PFSK-1 (cell line): ENCODE measurements around the gene SLC30A1.

ENCODE experiments used
- FOXP2 ChIP-seq: optimal IDR thresholded peaks from 2 replicates; pipeline ENCODE3; 2011; ENCODE audit warnings: borderline replicate concordance, control low read depth, inconsistent platforms; ENCODE audit not compliant: insufficient read depth; ENCODE audit errors: extremely low read length, extremely low read depth
- POLR2AphosphoS5 ChIP-seq: IDR thresholded peaks from 2 replicates; pipeline ENCODE4 v1.6.1; 2012; ENCODE audit warnings: low read depth, mild to moderate bottlenecking, control low read depth, low read length, moderate library complexity
- SIN3A ChIP-seq: IDR thresholded peaks from 2 replicates; pipeline ENCODE4 v1.6.1; 2012; ENCODE audit warnings: mild to moderate bottlenecking, low read length, moderate library complexity, borderline replicate concordance; ENCODE audit not compliant: insufficient read depth
- TAF1 ChIP-seq: IDR thresholded peaks from 2 replicates; pipeline ENCODE4 v1.6.1; 2012; ENCODE audit warnings: low read length, control low read depth, borderline replicate concordance; ENCODE audit not compliant: insufficient read depth
- TF ChIP-seq, protein P1 (sequence below), 2 experiments: IDR thresholded peaks; 2 replicates each; pipeline versions ENCODE4 v1.6.1 to v1.8.0; 2011 to 2012; ENCODE audit warnings: low read depth in 2 of 2, low read length in 2 of 2, control low read depth in 1 of 2, inconsistent platforms in 1 of 2, mild to moderate bottlenecking in 1 of 2, moderate library complexity in 1 of 2; ENCODE audit not compliant: insufficient read depth in 1 of 2

Gene SLC30A1

DNA sequence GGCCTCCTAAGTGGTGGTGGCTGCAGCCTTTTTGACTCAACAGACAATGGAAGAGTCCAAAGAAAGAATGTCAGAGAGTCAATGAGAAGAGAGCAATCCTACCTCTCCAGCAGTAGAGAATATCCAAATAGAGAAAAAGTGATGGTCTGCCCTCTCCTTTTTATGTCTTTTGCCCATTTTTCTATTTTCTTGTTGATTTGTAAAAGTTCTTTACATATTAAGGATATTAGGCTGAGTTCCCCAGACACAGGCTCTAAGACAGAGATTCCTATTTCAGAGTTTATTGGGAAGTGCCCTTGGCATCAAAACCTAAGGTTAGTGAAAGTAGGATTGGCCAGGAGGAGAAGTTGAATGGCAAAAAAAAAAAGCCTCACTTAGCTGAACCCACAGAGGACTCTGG is 20.3 kb upstream of the SLC30A1 start:
- TF ChIP-seq TAF1, result no peak
- no peak for TF ChIP-seq SIN3A
- TF ChIP-seq FOXP2, result no peak
- TF ChIP-seq, protein P1, sequence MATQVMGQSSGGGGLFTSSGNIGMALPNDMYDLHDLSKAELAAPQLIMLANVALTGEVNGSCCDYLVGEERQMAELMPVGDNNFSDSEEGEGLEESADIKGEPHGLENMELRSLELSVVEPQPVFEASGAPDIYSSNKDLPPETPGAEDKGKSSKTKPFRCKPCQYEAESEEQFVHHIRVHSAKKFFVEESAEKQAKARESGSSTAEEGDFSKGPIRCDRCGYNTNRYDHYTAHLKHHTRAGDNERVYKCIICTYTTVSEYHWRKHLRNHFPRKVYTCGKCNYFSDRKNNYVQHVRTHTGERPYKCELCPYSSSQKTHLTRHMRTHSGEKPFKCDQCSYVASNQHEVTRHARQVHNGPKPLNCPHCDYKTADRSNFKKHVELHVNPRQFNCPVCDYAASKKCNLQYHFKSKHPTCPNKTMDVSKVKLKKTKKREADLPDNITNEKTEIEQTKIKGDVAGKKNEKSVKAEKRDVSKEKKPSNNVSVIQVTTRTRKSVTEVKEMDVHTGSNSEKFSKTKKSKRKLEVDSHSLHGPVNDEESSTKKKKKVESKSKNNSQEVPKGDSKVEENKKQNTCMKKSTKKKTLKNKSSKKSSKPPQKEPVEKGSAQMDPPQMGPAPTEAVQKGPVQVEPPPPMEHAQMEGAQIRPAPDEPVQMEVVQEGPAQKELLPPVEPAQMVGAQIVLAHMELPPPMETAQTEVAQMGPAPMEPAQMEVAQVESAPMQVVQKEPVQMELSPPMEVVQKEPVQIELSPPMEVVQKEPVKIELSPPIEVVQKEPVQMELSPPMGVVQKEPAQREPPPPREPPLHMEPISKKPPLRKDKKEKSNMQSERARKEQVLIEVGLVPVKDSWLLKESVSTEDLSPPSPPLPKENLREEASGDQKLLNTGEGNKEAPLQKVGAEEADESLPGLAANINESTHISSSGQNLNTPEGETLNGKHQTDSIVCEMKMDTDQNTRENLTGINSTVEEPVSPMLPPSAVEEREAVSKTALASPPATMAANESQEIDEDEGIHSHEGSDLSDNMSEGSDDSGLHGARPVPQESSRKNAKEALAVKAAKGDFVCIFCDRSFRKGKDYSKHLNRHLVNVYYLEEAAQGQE (IDR thresholded peaks at IDR 0.05; ENCODE audit: insufficient read depth in 1 of 2, low read depth in 2 of 2, low read length in 2 of 2), result no peak
- TF ChIP-seq POLR2AphosphoS5, result no peak

- TF ChIP-seq FOXP2 (no peak), POLR2AphosphoS5 (no peak), SIN3A (no peak), TAF1 (no peak)
- TF ChIP-seq, protein P1 (IDR thresholded peaks at IDR 0.05; ENCODE audit: insufficient read depth in 1 of 2, low read depth in 2 of 2, low read length in 2 of 2), result no peak
Measured at GRCh38 chr1:211598514-211598913, 19.6 kb upstream of the SLC30A1 start.

DNA sequence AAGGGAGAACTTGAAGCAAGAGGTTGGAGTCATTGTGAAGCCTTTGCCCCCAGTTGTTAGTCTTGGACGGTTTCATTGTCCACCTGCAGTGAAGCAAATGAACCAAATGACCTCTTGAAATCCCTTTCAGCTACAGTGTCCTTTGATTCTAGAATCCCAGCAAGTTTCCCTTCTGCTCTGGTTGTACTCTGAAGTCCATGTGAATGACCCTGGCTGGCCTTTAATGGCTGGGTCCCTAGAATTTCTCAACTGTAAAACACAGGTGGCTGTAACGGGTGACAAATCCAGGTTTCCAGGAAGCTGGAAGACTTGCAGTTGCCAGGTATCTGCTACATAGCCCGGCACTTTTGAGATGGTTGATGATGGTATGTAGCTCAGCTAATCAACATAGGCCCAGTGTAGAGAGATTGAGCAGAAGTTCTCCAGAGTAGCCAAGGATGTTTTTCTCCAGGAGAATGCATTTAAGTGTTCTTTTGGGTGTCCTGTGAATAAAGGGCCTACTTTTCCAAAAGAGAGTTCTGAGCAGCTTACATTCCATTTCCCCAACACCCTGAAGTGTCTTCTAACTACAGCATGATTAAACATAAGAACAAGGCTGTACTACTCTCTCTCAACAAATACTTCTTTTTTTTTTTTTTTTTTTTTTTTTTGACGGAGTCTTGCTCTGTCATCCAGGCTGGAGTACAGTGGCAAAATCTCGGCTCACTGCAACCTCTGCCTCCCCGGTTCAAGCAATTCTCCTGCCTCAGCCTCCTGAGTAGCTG is 17.6 kb upstream of the SLC30A1 start:
- TF ChIP-seq FOXP2 (no peak), TAF1 (no peak), SIN3A (no peak), POLR2AphosphoS5 (no peak)
- TF ChIP-seq, protein P1 (IDR thresholded peaks at IDR 0.05; ENCODE audit: insufficient read depth in 1 of 2, low read depth in 2 of 2, low read length in 2 of 2), result no peak

GRCh38 chr1:211595419-211595818 is 16.5 kb upstream of the SLC30A1 start:
- TF ChIP-seq SIN3A (no peak), POLR2AphosphoS5 (no peak), FOXP2 (no peak), TAF1 (no peak)
- TF ChIP-seq, protein P1 (IDR thresholded peaks at IDR 0.05; ENCODE audit: insufficient read depth in 1 of 2, low read depth in 2 of 2, low read length in 2 of 2), result no peak
